MM.1S (cell line): ENCODE measurements around the gene MYL9.

Experiments
- DNase-seq: peaks from one replicate; pipeline ENCODE4 v3.0.0-alpha.2; 2015
- H2AFZ ChIP-seq: fragments of 300-600 bp; sonication (generic); 2 replicates; pipeline ENCODE4 v1.6.0; 2016; ENCODE audit warnings: antibody characterized with exemption, low read length
- H3F3A ChIP-seq: fragments of 300-600 bp; sonication (generic); 2 replicates; pipeline ENCODE4 v1.6.1; 2016; ENCODE audit warnings: mild to moderate bottlenecking, antibody characterized with exemption, low read length, moderate library complexity, mixed read lengths; ENCODE audit not compliant: insufficient read depth
- H3K27ac ChIP-seq: fragments of 300-600 bp; sonication (generic); 2 replicates; pipeline ENCODE4 v1.5.1; 2016; ENCODE audit warnings: mild to moderate bottlenecking, low read length
- H3K27me3 ChIP-seq: fragments of 300-600 bp; sonication (generic); replicated peaks from 2 replicates; pipeline ENCODE4 v1.6.0; 2016; ENCODE audit warnings: low read length; ENCODE audit not compliant: insufficient read depth
- H3K36me3 ChIP-seq: fragments of 300-600 bp; sonication (generic); replicated peaks from 2 replicates; pipeline ENCODE4 v1.6.1; 2016; ENCODE audit warnings: mild to moderate bottlenecking, low read length, mixed read lengths; ENCODE audit not compliant: insufficient read depth
- H3K4me1 ChIP-seq: fragments of 300-600 bp; sonication (generic); 2 replicates; pipeline ENCODE4 v1.6.1; 2016; ENCODE audit warnings: low read length, mixed read lengths
- H3K4me2 ChIP-seq: fragments of 300-600 bp; sonication (generic); 2 replicates; pipeline ENCODE4 v1.6.0; 2016; ENCODE audit warnings: low read depth, low read length
- H3K4me3 ChIP-seq: fragments of 300-600 bp; sonication (generic); 2 replicates; pipeline ENCODE4 v1.5.1; 2016; ENCODE audit warnings: low read length, mixed read lengths
- H3K79me2 ChIP-seq: fragments of 300-600 bp; sonication (generic); 2 replicates; pipeline ENCODE4 v1.6.1; 2016; ENCODE audit warnings: mixed run types, low read length, mixed read lengths
- H3K9ac ChIP-seq: fragments of 300-600 bp; sonication (generic); 2 replicates; pipeline ENCODE4 v1.6.1; 2016; ENCODE audit warnings: low read length, mixed read lengths
- H3K9me2 ChIP-seq: fragments of 300-600 bp; sonication (generic); replicated peaks from 2 replicates; pipeline ENCODE4 v1.6.1; 2016; ENCODE audit warnings: mild to moderate bottlenecking, low read length, mixed read lengths; ENCODE audit not compliant: insufficient read depth
- H3K9me3 ChIP-seq: fragments of 300-600 bp; sonication (generic); replicated peaks from 2 replicates; pipeline ENCODE4 v1.6.1; 2016; ENCODE audit warnings: mild to moderate bottlenecking, low read length, mixed read lengths; ENCODE audit not compliant: insufficient read depth
- H4K20me1 ChIP-seq: fragments of 300-600 bp; sonication (generic); 2 replicates; pipeline ENCODE4 v1.6.1; 2016; ENCODE audit warnings: mild to moderate bottlenecking, low read length, moderate library complexity, mixed read lengths; ENCODE audit not compliant: insufficient read depth
- CTCF ChIP-seq: fragments of 300-600 bp; sonication (generic); IDR thresholded peaks from 2 replicates; pipeline ENCODE4 v1.5.1; 2016; ENCODE audit warnings: antibody characterized with exemption, low read length, mixed read lengths
- EZH2 ChIP-seq: fragments of 300-600 bp; sonication (generic); optimal IDR thresholded peaks from 2 replicates; pipeline ENCODE3; 2017; ENCODE audit warnings: low read depth, mild to moderate bottlenecking, antibody characterized with exemption, low read length, mixed read lengths
- EZH2phosphoT487 ChIP-seq: fragments of 300-600 bp; sonication (generic); IDR thresholded peaks from 2 replicates; pipeline ENCODE4 v1.6.1; 2018; ENCODE audit warnings: antibody characterized with exemption, low read length

MYL9 gene

DNA sequence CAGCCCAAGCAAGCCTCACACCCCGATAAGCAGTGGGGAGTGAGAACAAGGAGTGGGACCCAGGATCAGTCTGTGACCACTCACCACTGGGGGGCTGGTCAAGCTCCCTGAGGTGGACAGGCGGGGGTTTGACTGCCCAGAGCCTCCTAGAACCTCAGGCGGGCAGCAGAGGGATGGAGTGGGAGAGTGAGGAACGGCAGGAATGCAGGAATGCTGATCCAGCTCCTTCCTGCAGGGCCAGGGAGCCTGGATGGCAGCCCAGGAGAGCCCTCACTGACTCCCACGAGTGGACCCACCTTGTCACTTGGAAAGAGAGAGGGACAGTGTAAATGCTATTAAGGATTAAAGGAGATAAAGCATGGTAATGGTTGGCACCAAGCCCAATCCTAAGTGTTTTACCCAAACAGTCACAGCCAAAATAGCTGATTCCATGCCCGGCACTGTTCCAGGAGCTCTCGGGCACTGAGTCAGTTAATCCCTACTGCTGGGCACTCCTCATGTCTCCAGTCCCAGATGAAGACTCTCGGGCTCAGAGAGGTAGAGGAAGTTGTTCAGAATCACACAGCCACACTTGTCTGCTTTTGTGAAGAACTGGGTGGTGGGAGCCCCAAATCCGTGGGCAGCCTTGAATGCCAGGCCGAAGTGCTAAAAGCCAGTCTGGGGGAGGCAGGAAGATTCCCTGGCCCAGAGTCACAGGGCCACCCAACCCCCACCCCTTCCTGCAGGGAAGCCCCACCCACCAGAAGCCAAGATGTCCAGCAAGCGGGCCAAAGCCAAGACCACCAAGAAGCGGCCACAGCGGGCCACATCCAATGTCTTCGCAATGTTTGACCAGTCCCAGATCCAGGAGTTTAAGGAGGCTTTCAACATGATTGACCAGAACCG, 3.1 kb downstream of the MYL9 start:
- Histone ChIP-seq H3K79me2 (no peaks in the 10 kb centered on the region), H3K9me2 (no peaks in the 10 kb centered on the region), H2AFZ (no peak overlapping the region), H3K27me3 (no peaks in the 10 kb centered on the region), H3K9ac (no peak overlapping the region), H4K20me1 (no peaks in the 10 kb centered on the region), H3K4me2 (no peak overlapping the region), H3K36me3 (no peaks in the 10 kb centered on the region), H3K27ac (no peak overlapping the region), H3K4me3 (no peak overlapping the region), H3K4me1 (no peaks in the 10 kb centered on the region), H3F3A (0 out of 2 replicates have a peak, but pooled peaks cover 3% of the 10 kb centered on the region), H3K9me3 (no peaks in the 10 kb centered on the region)
- DNase-seq = no peak
- no peak for TF ChIP-seq EZH2phosphoT487
- TF ChIP-seq CTCF = no peak
- no peak for TF ChIP-seq EZH2

- Histone ChIP-seq H3K4me2 (no peak overlapping the region), H3K9me3 (no peaks in the 10 kb centered on the region), H3K27me3 (no peaks in the 10 kb centered on the region), H3K9ac (no peak overlapping the region), H3K36me3 (no peaks in the 10 kb centered on the region), H4K20me1 (no peaks in the 10 kb centered on the region), H3K79me2 (no peaks in the 10 kb centered on the region), H3K4me3 (no peak overlapping the region), H3K4me1 (no peaks in the 10 kb centered on the region), H3F3A (no peaks in the 10 kb centered on the region), H3K9me2 (no peaks in the 10 kb centered on the region), H3K27ac (no peak overlapping the region), H2AFZ (no peak overlapping the region)
- TF ChIP-seq CTCF = no peak
- no peak for TF ChIP-seq EZH2phosphoT487
- TF ChIP-seq EZH2 = no peak
- no peak for DNase-seq
These were observed 4.9 kb downstream of the MYL9 start for GRCh38 chr20:36546111-36546736.

DNA sequence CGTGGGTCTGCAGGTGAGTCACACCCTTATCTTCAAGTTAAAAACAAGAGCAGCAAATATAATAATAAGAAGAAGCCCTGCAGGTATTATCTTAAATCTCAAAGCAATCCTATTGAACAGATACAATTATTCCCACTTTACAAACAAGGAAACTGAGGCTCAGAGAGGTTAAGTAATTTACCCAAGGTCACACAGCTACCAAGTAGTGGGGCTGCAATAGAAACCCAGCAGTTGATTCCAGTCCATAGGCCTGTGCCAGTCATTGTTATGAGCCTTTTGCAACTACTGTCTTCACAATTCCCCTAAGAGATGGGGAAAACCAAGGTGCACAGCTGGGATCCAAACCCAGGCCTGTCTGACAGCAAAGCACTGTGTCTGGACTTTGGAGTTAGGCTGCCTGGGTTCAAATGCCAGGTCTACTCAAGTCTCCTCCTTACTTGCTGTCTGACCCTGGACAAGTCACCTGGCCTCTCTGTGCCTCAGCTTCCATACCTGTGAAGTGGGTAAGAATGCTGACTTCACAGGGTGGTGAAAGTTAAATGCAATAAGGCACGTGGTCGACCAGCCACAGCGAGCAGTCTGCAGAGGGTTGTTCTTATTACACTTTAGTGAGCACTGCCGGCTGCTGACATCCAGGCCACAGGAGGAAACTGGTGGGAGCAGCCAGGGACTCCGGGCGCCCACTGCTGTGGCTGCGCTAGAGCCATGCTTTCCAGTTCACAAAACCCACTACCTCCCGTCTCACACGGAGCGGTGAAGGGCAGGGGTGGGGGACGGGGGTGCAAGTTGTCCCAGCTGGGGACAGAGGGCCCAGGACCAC, 6.1 kb downstream of the MYL9 start:
- H3K27me3 ChIP-seq = no peaks in the 10 kb centered on the region

More for the DNA sequence above, 6.1 kb downstream of the MYL9 start:
- H3K4me1 ChIP-seq = no peaks in the 10 kb centered on the region
- H3K79me2 ChIP-seq = no peaks in the 10 kb centered on the region
- H3K36me3 ChIP-seq = no peaks in the 10 kb centered on the region
- H3K4me3 ChIP-seq = no peak overlapping the region
- no peaks in the 10 kb centered on the region for H4K20me1 ChIP-seq
- H3K4me2 ChIP-seq = no peak overlapping the region
- H3K9me2 ChIP-seq = no peaks in the 10 kb centered on the region
- no peak for DNase-seq
- TF ChIP-seq EZH2 = no peak
- no peak for TF ChIP-seq EZH2phosphoT487
- TF ChIP-seq CTCF = no peak
- no peak overlapping the region for H3K9ac ChIP-seq
- H3F3A ChIP-seq = no peaks in the 10 kb centered on the region
- H2AFZ ChIP-seq = no peak overlapping the region
- H3K9me3 ChIP-seq = no peaks in the 10 kb centered on the region
- H3K27ac ChIP-seq = no peak overlapping the region
